Cardiac septum (tissue), 1 donor: ENCODE data around the gene DNAH3. TPM values are rescaled to one million over a fixed set of nuclear protein-coding genes. Genes with fewer than 3 reads are reported as not detected.
"Not testable (repeated sequence)": the region's sequence is repeated elsewhere in the genome, so short reads cannot be mapped to it uniquely, and the experiment has no call there.

Source experiments
- DNase-seq: peaks from one replicate; pipeline ENCODE4 v3.0.0-alpha.2; 2020; ENCODE audit warnings: low spot score
- intact Hi-C: fragments of 100-400 bp; cut with DNase I; formaldehyde crosslinking; loops from one replicate; pipeline ENCODE4 v1.14.0; 2022
- total RNA-seq: library from RNA; stranded (reverse); fragmentation: NEBNext Ultra II Directional; extraction: Animal tissue kit (Norgen Biotek cat#: 25700); gene quantifications from one replicate; pipeline ENCODE4 v1.2.1, GENCODE V29; 2021
- donor health status: DM: no; HTN: no; CAD: no.

Gene DNAH3
- total RNA-seq, 1 donor from 2014 or later, result 0.40 TPM

DNA sequence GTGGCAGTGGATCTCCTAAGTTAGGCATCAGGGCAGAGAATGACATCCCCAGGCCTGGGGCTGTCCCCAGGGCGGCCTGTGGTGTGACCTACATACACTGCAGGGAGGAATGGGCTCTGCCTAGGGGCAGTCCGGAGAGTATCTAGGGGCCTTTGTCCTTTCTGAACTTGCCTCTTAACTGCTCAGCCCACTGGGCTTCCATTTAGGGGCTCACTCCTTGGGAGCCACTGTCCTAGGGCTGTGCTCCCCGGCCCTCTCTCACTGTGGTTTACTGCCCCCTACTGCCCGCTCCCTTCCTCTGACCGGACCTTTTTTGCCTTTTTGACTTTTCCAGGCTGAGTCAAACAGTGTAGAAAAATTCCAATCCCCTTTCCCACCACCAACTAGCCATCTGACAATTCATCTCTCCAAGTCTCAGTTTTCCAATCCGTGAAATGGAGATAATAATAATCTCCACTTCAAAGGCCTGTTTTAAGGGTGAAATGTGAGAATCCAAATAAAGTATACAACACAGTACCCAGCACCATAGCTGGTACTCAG lies 66.8 kb downstream of the DNAH3 start:
- DNase-seq, result no peak
- intact Hi-C loops, result loop anchor here (1.0 to 5.0 kb wide), 2 partner anchors 233 to 286 kb away; no protein-coding TSS in a partner anchor

DNA sequence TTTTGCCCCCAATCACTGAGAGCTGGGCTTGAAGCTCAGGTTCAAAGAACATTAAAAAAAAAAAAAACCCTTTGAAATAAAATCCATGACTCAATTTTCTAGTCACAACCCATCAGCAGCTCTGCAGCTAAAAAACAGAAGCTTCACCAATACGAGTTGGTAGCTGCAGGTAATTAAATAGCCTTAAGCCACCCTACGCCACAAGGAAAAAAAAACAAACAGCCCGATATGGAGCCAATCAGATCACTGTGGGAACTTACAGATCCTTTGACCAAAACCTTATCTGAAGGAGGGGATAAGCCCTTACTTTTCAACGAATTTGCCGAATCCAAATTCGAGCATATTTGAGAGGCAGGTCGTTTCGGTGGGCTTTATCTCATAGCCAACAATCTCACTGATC lies 69.3 kb downstream of the DNAH3 start:
- intact Hi-C loops, result loop anchor here (5.0 kb wide), 1 partner anchor 284 kb away; no protein-coding TSS in a partner anchor
- no peak for DNase-seq

DNA sequence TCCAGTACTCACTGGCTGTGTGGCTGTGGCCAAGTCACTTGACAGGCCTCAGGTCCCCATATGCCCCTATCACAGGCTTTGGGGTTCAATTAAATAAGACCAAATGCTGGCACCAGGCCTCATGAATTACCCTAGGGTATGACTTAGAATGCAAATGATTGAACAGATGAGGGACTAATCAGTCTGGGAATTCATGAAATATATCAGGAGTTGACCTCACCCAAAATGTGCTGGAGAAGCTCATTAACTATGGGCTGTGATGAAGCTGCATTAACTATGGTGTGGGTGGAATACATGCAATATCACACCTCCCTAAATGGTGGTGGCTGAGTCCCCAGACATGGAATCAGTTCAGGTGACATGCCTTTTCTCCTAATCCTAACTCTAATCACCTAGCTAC lies 72.1 kb downstream of the DNAH3 start:
- intact Hi-C loops, result no loop called here
- DNase-seq, result no peak

DNA sequence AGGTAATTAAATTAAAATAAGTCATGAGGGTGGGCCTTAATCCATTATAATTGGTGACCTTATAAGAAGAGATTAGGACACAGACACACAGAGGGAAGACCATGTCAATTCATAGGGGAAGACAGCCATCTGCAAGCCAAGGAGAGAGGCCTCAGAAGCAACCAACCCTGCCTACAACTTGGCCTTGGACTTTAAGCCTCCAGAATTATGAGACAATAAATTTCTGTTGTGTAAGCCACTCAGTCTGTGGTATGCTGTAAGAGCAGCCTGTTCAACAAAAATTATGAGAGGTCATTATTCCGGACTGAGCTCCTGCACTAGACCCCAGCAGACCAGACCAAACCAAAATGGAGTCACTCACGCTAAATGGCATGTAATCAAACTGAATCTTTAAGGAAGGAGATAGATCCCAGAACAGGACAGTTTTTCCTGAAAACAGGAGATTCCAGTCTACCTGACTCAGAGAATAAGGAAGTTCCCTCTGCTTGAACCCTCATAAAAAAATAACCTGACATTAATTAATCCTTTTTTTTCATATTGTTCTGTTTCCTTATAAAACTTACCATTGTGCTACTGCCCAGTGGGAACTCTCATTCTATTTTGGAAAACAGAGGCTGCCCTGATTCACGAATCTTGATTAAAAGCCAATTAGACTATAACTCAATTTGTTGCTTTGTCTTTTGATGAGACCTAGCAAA lies 74.3 kb downstream of the DNAH3 start:
- no peak for DNase-seq
- intact Hi-C loops, result no loop called here

DNA sequence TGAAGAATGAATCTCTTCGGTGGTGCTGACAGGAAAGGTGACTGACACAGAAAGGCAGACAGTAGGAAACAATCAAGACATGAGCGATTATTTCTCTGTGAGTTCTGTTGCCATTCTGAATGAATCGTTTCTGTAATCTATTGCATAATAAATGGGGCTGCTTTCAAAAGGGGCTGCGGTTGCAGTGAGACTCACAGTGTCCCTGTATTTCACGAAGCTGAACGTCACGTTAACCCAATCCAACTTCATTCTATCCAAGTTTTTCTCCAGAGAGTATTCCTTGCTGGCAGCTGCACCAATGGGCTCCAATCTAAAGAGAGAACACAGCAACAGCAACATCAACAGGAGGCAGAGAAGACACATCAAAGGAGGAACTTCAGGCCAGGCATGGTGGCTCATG lies 75.4 kb downstream of the DNAH3 start:
- intact Hi-C loops, result no loop called here
- no peak for DNase-seq

DNA sequence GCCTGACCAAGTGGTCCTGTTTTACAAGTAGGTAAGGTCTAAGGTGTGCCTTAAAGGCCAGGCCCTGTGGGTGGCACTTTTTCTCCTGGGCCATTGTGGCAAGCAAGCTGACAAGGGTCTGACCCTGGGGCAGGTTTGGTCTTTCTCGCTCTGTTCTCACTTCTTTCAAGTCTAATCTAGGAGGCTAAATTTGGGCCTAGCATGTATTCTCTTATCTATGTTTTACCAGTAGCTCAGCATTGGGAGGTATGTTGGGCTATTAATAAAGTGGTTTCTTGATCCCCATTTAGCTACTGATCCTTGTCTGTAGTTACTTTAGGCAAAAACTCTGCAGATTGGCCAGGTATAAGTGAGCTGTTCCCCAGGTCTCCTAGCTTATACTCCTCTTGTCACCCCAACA lies 77.7 kb downstream of the DNAH3 start:
- intact Hi-C loops, result loop anchor here (5.0 kb wide), 1 partner anchor 41 kb away; no protein-coding TSS in a partner anchor
- no peak for DNase-seq

DNA sequence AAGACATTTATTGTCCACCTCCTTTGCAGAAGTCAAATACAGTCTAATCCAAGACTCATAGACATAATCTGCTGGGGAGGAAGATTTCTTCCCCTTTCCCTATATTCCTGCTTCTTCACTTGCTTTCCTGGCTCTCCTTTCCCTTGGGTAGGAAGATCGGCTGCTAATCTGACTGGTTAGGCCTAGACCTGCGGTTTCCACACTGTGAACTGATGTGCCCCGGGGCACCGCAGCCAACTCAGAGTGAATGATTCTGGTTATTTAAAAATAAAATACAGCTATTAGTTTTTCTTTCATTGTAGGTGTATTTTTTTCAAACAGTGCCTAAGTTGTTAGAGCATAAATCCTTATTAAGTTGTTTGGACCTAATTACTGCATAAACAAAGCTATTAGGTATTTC lies 78.9 kb downstream of the DNAH3 start:
- DNase-seq, result no peak
- intact Hi-C loops, result loop anchor here (5.0 kb wide), 1 partner anchor 39 kb away; no protein-coding TSS in a partner anchor

DNA sequence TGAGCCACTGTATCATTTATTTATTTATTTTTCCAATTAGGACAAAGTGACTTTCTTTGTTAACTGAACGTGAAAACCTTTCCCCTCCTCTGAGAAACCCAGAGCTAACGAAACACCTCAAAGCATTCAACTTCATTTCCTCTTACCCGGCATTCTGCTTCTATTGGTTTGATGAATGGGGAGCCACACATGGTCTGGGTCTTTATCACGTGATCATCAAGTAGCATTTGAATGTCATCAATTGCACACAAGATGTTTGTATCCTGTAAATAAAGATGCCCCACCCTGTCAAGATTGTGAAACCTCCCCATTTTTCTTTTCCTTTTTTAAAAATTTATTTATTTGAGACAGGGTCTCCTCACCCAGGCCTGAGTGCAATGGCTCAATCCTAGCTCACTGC lies 80.1 kb downstream of the DNAH3 start:
- intact Hi-C loops, result loop anchor here (5.0 kb wide), 1 partner anchor 38 kb away; no protein-coding TSS in a partner anchor
- DNase-seq, result no peak

DNA sequence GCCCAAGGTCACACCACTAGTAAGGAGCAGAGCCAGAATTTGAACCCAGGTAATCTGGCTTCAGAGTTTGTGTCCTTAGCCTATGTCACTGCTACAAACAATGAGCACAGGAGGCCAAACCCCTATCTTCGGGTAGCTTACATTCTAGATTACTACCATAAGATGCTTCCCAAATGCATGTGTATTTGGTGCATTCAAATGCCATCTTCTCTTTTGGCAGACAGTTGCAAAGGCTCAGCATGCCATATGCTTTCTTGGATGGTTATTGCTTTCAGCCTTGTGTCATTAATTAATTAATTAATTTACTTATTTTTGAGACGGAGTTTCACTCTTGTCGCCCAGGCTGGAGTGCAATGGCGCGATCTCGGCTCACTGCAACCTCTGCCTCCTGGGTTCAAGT lies 80.7 kb downstream of the DNAH3 start:
- intact Hi-C loops, result loop anchor here (5.0 kb wide), 1 partner anchor 38 kb away; no protein-coding TSS in a partner anchor

DNA sequence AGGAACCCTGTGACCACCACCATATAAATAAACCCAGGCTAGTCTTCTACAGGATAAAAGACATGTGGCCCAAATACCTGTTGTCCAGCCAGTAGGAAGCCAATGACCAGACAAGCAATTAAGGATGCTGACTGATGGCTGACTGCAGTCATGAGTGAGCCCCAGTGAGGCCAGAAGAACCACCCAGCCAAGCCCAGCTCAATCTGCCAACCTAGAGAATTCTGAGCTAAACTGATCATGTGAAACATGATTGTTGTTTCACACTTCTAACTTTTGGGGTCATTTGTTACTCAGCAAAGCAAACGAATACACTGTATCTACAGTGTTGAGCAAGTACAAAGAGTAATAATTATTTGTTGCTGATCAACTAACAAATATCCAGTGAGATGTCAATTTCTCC lies 86.4 kb downstream of the DNAH3 start:
- intact Hi-C loops, result no loop called here
- DNase-seq, result no peak

More for the DNA sequence above, 80.7 kb downstream of the DNAH3 start:
- no peak for DNase-seq

DNA sequence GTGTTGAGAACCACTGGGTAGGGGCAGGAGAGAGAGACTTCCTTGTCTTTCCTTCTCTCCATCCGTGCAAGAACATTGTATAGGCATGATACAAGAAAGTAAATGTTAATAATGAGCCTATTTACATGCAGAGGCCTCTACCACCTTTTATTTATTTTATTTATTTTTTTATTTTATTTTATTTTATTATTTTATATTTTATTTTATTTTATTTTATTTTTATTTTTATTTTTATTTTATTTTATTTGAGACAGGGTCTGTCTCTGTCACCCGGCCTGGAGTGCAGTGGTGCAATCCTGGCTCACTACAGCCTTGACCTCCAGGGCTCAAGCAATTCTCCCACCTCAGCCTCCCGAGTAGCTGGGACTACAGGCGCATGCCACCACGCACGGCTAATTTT lies 87.3 kb downstream of the DNAH3 start:
- peak; percentile 12 for DNase-seq
- intact Hi-C loops, result not testable (repeated sequence)

DNA sequence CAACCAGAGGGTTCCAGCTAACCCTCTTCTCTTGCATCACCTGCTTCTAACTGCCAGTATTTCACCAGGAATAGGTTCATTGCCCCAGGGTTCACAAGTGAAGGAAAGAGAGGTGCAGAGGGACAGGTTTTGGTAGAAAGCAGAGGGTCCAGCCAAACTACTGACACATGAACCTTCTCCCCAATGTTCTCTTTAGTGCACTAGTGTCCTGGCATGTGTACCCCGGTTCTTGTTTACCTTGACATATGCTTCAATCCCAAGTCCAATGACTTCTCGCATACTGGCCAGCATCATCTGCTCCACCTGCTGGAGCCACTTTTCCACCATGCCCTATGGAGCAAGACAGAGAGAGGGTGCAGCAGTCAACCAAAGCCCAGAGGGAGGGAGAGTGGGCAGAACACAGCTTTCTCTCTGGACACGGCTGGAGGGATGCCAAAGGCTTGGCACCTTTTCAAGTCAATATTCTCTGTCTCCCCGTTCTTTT lies 90.6 kb downstream of the DNAH3 start:
- no peak for DNase-seq
- intact Hi-C loops, result no loop called here

DNA sequence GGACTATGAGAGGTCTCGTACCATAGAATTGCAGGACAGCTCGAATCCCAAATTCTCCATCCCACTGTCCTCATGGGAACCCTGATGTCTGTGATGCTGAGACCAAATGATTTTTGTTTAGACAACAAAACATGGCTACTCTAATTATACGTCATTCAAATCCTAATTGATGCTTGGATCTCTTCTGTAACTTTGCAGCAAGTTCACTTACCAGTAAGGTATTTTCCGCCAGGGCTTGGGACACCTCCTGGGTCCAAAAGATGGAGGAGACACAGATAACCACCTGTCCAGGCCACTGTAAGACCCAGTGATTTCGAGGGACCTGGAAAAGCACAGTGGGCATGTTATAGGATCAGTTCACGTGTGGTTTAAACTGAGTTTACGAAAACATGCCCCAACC lies 92.8 kb downstream of the DNAH3 start:
- DNase-seq, result no peak
- intact Hi-C loops, result no loop called here

DNA sequence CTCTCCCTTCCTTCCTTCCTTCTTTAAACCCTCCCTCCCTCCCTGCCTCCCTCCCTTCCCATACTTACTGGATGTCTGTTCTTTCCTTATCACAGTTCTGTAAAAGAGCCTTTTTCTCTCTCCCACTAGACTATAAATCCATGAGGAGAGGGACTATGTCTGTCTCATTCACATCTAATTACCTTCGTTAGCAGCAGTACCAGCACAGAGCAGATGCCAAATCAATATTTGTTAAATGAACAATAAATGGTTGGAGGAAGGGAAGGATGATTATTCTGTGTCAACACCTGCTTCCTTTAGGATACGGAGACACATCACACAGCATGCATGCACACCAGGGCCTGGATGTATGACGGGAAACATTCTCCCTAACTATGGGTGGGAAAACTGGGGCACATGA lies 94.2 kb downstream of the DNAH3 start:
- no peak for DNase-seq
- intact Hi-C loops, result no loop called here

DNA sequence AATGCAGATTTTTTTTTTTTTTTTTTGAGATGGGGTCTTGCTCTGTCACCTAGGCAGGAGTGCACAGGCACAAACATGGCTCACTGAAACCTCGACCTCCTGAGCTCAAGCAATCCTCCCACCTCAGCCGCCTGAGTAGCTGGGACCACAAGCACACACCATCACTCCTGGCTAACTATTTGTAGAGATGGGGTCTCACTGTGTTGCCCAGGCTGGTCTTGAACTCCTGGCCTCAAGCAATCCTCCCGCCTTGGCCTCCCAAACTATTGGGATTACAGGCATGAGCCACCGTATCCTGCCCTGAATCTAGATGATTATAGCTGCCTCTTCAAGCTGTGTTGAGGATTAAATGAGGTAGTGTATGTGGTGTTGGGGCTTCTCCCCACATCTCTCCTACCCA lies 94.9 kb downstream of the DNAH3 start:
- DNase-seq, intact Hi-C loops: not testable (repeated sequence)

DNA sequence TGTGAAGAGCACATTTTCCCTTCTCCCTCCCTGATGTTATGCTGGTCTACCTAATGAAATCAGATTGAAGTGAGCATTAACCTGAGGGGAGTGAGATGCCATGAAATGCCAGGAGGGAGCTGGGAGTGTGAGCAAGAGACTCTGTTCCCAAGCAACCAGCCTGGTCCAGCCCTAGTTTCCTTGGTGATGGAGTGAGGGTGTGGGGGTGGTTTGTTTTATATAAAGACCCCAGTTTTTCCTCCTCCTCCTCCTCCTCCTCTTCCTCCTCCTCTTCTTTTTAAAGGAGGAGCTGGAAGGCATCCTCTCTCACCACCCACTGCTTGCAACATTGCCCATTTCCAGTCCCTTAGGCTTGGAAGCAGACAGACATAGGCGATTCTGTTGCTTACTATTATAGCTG lies 97.1 kb downstream of the DNAH3 start:
- intact Hi-C loops, result no loop called here

DNA sequence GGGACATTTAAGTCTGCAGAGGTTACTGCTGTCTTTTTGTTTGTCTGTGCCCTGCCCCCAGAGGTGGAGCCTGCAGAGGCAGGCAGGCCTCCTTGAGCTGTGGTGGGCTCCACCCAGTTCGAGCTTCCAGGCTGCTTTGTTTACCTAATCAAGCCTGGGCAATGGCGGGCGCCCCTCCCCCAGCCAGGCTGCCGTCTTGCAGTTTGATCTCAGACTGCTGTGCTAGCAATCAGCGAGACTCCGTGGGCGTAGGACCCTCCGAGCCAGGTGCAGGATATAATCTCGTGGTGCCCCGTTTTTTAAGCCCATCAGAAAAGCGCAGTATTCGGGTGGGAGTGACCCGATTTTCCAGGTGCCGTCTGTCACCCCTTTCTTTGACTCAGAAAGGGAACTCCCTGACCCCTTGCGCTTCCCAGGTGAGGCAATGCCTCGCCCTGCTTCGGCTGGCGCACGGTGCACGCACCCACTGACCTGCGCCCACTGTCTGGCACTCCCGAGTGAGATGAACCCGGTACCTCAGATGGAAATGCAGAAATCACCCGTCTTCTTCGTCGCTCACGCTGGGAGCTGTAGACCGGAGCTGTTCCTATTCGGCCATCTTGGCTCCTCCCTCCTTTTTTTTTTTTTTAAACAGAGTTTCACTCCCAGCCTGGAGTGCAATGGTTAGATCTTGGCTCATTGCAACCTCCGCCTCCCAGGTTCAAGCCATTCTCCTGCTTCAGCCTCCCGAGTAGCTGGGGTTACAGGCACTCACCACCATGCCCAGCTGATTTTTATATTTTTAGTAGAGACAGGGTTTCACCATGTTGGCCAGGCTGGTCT lies 102.3 kb downstream of the DNAH3 start:
- intact Hi-C loops, DNase-seq: not testable (repeated sequence)

More for the DNA sequence above, 97.1 kb downstream of the DNAH3 start:
- DNase-seq, result no peak

DNA sequence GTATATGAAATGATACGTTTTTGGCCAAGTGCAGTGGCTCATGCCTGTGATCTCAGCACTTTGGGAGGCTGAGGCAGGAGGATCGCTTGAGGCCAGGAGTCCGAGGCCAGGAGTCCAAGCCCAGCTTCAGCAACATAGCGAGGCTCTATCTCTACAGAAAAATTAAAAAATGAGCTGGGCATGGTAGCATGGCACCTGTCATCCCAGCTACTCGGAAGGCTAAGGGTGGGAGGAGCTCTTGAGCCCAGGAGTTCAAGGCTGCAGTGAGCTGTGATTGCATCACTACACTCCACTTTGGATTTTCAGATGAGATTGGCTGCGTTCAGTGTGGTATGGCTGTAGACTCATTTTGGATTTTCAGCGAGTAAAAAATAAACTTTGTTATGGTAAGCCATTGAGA lies 112.4 kb downstream of the DNAH3 start:
- intact Hi-C loops, result no loop called here
- DNase-seq, result no peak

DNA sequence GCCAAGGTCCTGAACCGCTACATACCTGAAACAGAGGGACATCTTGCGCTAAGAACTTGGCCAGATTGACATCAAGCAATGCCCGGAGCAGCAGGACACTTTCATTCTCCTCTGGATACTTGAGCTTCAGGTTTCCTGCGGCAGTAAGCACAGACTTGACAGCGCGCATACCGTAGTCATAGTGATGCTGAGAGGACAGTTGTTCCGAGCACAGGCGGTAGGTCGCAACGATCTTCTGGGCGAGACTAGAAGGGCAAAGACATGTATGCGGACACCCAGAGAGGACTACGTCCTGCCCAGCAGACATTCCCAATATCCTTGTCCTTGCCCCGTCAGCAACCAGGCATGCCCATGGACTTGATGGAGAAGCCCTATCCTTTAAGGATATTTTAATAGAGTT lies 112.9 kb downstream of the DNAH3 start:
- intact Hi-C loops, result no loop called here

DNA sequence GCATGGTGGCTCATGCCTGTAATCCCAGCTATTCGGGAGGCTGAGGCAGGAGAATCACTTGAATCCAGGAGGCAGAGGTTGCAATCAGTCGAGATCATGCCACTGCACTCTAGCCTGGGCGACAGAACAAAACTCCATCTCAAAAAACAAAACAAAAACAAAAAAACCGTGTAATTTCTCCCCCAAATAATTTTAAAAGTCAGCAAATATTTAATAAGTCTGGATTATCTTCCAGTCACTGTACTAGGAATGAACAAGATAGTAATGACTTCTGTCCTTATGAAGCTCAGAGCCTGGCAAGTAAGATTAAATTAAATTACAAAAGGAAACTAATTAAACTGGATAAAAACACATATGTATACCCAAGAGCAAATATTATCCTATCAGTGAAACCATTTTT lies 113.5 kb downstream of the DNAH3 start:
- intact Hi-C loops, result no loop called here
- no peak for DNase-seq

More for the DNA sequence above, 112.9 kb downstream of the DNAH3 start:
- DNase-seq, result no peak
